Measurements from ENCODE around the gene MAGOHB. TPM values are rescaled to one million over a fixed set of nuclear protein-coding genes. Genes with fewer than 3 reads are reported as not detected.
"Not testable (repeated sequence)": the region's sequence is repeated elsewhere in the genome, so short reads cannot be mapped to it uniquely, and the experiment has no call there.

MAGOHB gene
- total RNA-seq = 88.6 and 91.1 TPM in 2 replicates

- peak within 1 kb of the TSS; percentile 100 for H3K27ac Mint-ChIP-seq
- no peaks in the 10 kb centered on the region for H3K9me3 Mint-ChIP-seq
- peaks cover 19% of the 10 kb centered on the region for H3K27me3 Mint-ChIP-seq
- H3K4me3 Mint-ChIP-seq = peak within 1 kb of the TSS; percentile 100
- intact Hi-C loops (cut with micrococcal nuclease) = loop anchor here (1.0 to 5.0 kb wide), 5 partner anchors 61 to 746 kb away; partner anchors contain the start of genes CLEC2B, GABARAPL1, SMIM10L1 and STYK1
- peaks cover 25% of the 10 kb centered on the region for H3K36me3 Mint-ChIP-seq (ENCODE audit: low read depth)
- peaks cover 27% of the 10 kb centered on the region for H3K4me1 Mint-ChIP-seq
- DNase-seq = peak; percentile 100
These were observed at the start of gene MAGOHB for GRCh38 chr12:10613349-10614055. MAGOHB (minus strand) TSS chr12:10613609; CDS start chr12:10613532, 77 bp downstream.

- H3K36me3 Mint-ChIP-seq (ENCODE audit: low read depth) = no peaks in the 10 kb centered on the region
These were observed 47.9 kb upstream of the MAGOHB start for GRCh38 chr12:10661338-10661737.

GRCh38 chr12:10654003-10654402 lies 40.6 kb upstream of the MAGOHB start:
- H3K4me1 Mint-ChIP-seq = no peaks in the 10 kb centered on the region
- H3K4me3 Mint-ChIP-seq = no peak overlapping the region
- intact Hi-C loops (cut with micrococcal nuclease) = no loop called here
- H3K9me3 Mint-ChIP-seq = no peaks in the 10 kb centered on the region
- H3K36me3 Mint-ChIP-seq (ENCODE audit: low read depth) = no peaks in the 10 kb centered on the region
- no peak overlapping the region for H3K27ac Mint-ChIP-seq
- H3K27me3 Mint-ChIP-seq = peaks cover 26% of the 10 kb centered on the region
- DNase-seq = no peak

More at GRCh38 chr12:10661338-10661737, 47.9 kb upstream of the MAGOHB start:
- peak; percentile 29 for DNase-seq
- no peaks in the 10 kb centered on the region for H3K4me1 Mint-ChIP-seq
- H3K27ac Mint-ChIP-seq = no peak overlapping the region
- no peak overlapping the region for H3K4me3 Mint-ChIP-seq
- peaks cover 31% of the 10 kb centered on the region for H3K27me3 Mint-ChIP-seq
- no peaks in the 10 kb centered on the region for H3K9me3 Mint-ChIP-seq
- intact Hi-C loops (cut with micrococcal nuclease) = no loop called here

- no peak overlapping the region for H3K27ac Mint-ChIP-seq
- H3K36me3 Mint-ChIP-seq (ENCODE audit: low read depth) = no peaks in the 10 kb centered on the region
- intact Hi-C loops (cut with micrococcal nuclease) = no loop called here
- H3K27me3 Mint-ChIP-seq = peaks cover 16% of the 10 kb centered on the region
- H3K4me3 Mint-ChIP-seq = no peak overlapping the region
- peaks cover 7% of the 10 kb centered on the region for H3K9me3 Mint-ChIP-seq
- DNase-seq = no peak
- no peaks in the 10 kb centered on the region for H3K4me1 Mint-ChIP-seq
These were observed 38.8 kb upstream of the MAGOHB start for GRCh38 chr12:10652192-10652591.

- H3K4me3 Mint-ChIP-seq; H3K36me3 Mint-ChIP-seq (ENCODE audit: low read depth); DNase-seq; H3K4me1 Mint-ChIP-seq; intact Hi-C loops (cut with micrococcal nuclease); H3K27ac Mint-ChIP-seq: not testable (repeated sequence)
- peaks cover 26% of the 10 kb centered on the region for H3K9me3 Mint-ChIP-seq
- H3K27me3 Mint-ChIP-seq = peaks cover 10% of the 10 kb centered on the region
These were observed 33.2 kb upstream of the MAGOHB start for GRCh38 chr12:10646576-10646975.

GRCh38 chr12:10645910-10646309 lies 32.5 kb upstream of the MAGOHB start:
- intact Hi-C loops (cut with micrococcal nuclease) = no loop called here
- H3K4me3 Mint-ChIP-seq = no peak overlapping the region
- H3K9me3 Mint-ChIP-seq = peaks cover 26% of the 10 kb centered on the region
- H3K27me3 Mint-ChIP-seq = peaks cover 11% of the 10 kb centered on the region
- H3K27ac Mint-ChIP-seq = no peak overlapping the region
- H3K36me3 Mint-ChIP-seq (ENCODE audit: low read depth) = no peaks in the 10 kb centered on the region
- no peak for DNase-seq
- H3K4me1 Mint-ChIP-seq = no peaks in the 10 kb centered on the region

GRCh38 chr12:10641735-10642500 lies 28.5 kb upstream of the MAGOHB start:
- no peaks in the 10 kb centered on the region for H3K36me3 Mint-ChIP-seq (ENCODE audit: low read depth)
- no peaks in the 10 kb centered on the region for H3K4me1 Mint-ChIP-seq
- no peak overlapping the region for H3K27ac Mint-ChIP-seq
- no peak for DNase-seq
- H3K27me3 Mint-ChIP-seq = peaks cover 16% of the 10 kb centered on the region
- no peak overlapping the region for H3K4me3 Mint-ChIP-seq
- H3K9me3 Mint-ChIP-seq = peaks cover 19% of the 10 kb centered on the region
- intact Hi-C loops (cut with micrococcal nuclease) = no loop called here

GRCh38 chr12:10638728-10639127 lies 25.3 kb upstream of the MAGOHB start:
- Mint-ChIP-seq H3K4me1 (no peaks in the 10 kb centered on the region), H3K9me3 (no peaks in the 10 kb centered on the region), H3K36me3 (ENCODE audit: low read depth) (no peaks in the 10 kb centered on the region), H3K4me3 (no peak overlapping the region), H3K27ac (no peak overlapping the region), H3K27me3 (peaks cover 28% of the 10 kb centered on the region)
- DNase-seq = no peak
- intact Hi-C loops (cut with micrococcal nuclease) = no loop called here

- no peaks in the 10 kb centered on the region for H3K4me1 Mint-ChIP-seq
- H3K27me3 Mint-ChIP-seq = peaks cover 31% of the 10 kb centered on the region
- intact Hi-C loops (cut with micrococcal nuclease) = no loop called here
These were observed 23.2 kb upstream of the MAGOHB start for GRCh38 chr12:10636611-10637010.

GRCh38 chr12:10636124-10636523 lies 22.7 kb upstream of the MAGOHB start:
- peaks cover 31% of the 10 kb centered on the region for H3K27me3 Mint-ChIP-seq
- intact Hi-C loops (cut with micrococcal nuclease) = no loop called here
- no peak overlapping the region for H3K4me3 Mint-ChIP-seq
- no peak overlapping the region for H3K27ac Mint-ChIP-seq
- H3K4me1 Mint-ChIP-seq = no peaks in the 10 kb centered on the region
- no peaks in the 10 kb centered on the region for H3K36me3 Mint-ChIP-seq (ENCODE audit: low read depth)
- H3K9me3 Mint-ChIP-seq = no peaks in the 10 kb centered on the region
- no peak for DNase-seq

More at GRCh38 chr12:10636611-10637010, 23.2 kb upstream of the MAGOHB start:
- Mint-ChIP-seq H3K27ac (no peak overlapping the region), H3K36me3 (ENCODE audit: low read depth) (no peaks in the 10 kb centered on the region), H3K9me3 (no peaks in the 10 kb centered on the region), H3K4me3 (no peak overlapping the region)
- no peak for DNase-seq

GRCh38 chr12:10635306-10635705 lies 21.9 kb upstream of the MAGOHB start:
- Mint-ChIP-seq H3K9me3 (no peaks in the 10 kb centered on the region), H3K27ac (no peak overlapping the region), H3K4me3 (no peak overlapping the region), H3K27me3 (peaks cover 31% of the 10 kb centered on the region), H3K4me1 (no peaks in the 10 kb centered on the region), H3K36me3 (ENCODE audit: low read depth) (no peaks in the 10 kb centered on the region)
- intact Hi-C loops (cut with micrococcal nuclease) = no loop called here
- no peak for DNase-seq

- DNase-seq = no peak
- H3K27ac Mint-ChIP-seq = no peak overlapping the region
- no peaks in the 10 kb centered on the region for H3K36me3 Mint-ChIP-seq (ENCODE audit: low read depth)
- peaks cover 33% of the 10 kb centered on the region for H3K27me3 Mint-ChIP-seq
- no peaks in the 10 kb centered on the region for H3K4me1 Mint-ChIP-seq
- H3K4me3 Mint-ChIP-seq = no peak overlapping the region
- H3K9me3 Mint-ChIP-seq = no peaks in the 10 kb centered on the region
- intact Hi-C loops (cut with micrococcal nuclease) = no loop called here
These were observed 21.0 kb upstream of the MAGOHB start for GRCh38 chr12:10634427-10634826.

- Mint-ChIP-seq H3K27ac (no peak overlapping the region), H3K36me3 (ENCODE audit: low read depth) (no peaks in the 10 kb centered on the region), H3K9me3 (no peaks in the 10 kb centered on the region), H3K27me3 (peaks cover 30% of the 10 kb centered on the region), H3K4me3 (no peak overlapping the region), H3K4me1 (no peaks in the 10 kb centered on the region)
- DNase-seq = no peak
- intact Hi-C loops (cut with micrococcal nuclease) = no loop called here
These were observed 20.1 kb upstream of the MAGOHB start for GRCh38 chr12:10633541-10633940.

GRCh38 chr12:10632226-10632625 lies 18.8 kb upstream of the MAGOHB start:
- no peaks in the 10 kb centered on the region for H3K4me1 Mint-ChIP-seq
- DNase-seq = no peak
- no peaks in the 10 kb centered on the region for H3K9me3 Mint-ChIP-seq
- no peak overlapping the region for H3K4me3 Mint-ChIP-seq
- H3K27me3 Mint-ChIP-seq = peaks cover 40% of the 10 kb centered on the region
- intact Hi-C loops (cut with micrococcal nuclease) = no loop called here
- no peak overlapping the region for H3K27ac Mint-ChIP-seq
- H3K36me3 Mint-ChIP-seq (ENCODE audit: low read depth) = no peaks in the 10 kb centered on the region

Measured in activated CD4-positive, alpha-beta T cell treated with anti-CD3 and anti-CD28 coated beads, Interleukin-2, amount 10 ng/mL, durations not matched to agents 24 days and 14 days (primary cell).